ENCODE results near the gene PRSS36.
"Not testable (repeated sequence)": the region's sequence is repeated elsewhere in the genome, so short reads cannot be mapped to it uniquely, and the experiment has no call there.

Gene PRSS36

DNA sequence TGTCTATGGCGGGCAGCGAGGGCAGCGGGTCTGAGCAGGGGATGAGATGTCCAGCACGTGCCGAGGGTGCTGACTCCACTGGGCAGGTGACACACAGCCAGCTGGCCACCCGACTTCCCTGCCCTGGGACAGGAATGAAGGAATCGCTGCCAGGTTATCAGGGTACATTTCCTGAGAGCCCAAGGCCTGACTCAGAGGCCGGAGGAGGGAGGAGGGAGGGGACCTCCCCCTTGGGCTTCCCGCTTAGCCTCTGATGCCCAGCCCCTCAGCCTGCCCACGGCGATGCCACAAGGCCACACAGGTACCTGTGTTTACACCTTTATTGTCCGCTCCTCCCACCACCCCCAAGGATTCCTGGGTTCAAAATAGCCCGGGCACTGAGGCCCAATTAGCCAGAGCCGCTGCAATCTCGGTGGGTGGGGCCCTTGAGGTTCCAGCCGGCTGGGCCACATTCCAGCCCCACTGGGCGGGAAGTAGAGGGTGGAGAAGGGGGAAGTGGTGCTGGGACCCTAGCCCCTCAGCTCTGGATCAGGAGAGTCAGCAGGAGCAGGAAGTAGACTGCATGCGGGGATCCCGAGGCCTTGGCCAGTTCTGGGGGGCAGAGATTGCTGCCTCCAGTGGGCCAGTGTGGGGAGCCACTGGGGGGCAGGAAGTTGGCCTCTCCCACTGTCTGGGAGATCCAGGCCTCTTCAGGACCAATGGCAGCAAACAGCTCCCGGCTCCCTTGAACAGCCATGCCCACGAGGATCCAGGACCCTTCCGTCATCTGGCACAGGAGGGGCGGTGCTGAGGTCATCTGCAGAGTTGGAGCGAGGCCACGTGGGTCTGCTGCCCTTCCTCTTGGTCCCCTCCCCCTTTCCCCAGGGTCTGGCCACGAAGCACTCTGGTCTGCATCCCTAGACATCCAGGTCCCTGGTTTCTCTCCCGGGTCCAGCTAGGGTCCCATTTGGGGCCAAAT lies 11.0 kb downstream of the PRSS36 start:
- H3K4me3 ChIP-seq (ENCODE audit: low read length), result no peak overlapping the region
- TF ChIP-seq ZNF274 (IDR thresholded peaks at IDR 0.05; ENCODE audit: low read depth, low read length), result no peak

DNA sequence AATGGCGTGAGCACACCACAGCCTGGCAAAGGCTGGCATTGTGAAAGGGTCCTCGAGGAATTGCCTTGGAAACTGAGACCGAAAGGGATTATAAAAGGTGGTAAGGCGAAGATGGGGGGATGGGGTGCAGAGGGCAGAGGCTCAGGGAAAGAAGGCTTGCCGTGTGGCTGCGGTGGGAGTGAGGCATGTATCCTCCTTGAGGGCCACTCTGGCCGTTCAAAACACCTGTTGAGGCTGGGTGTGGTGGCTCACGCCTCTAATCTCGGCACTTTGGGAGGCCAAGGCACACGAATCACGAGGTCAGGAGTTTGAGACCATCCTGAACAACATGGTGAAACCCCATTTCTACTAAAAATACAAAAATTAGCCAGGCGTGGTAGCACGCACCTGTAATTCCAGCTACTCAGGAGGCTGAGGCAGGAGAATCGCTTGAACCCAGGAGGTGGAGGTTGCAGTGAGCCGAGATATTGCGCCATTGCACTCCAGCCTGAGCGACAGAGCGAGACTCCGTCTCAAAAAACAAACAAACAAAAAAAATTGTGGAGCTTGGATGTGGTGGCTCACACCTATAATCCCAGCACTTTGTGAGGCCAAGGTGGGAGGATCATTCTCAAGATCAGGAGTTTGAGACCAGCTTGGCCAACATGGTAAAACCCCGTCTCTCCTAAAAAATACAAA lies 12.9 kb downstream of the PRSS36 start:
- not testable (repeated sequence) for H3K4me3 ChIP-seq (ENCODE audit: low read length)

DNA sequence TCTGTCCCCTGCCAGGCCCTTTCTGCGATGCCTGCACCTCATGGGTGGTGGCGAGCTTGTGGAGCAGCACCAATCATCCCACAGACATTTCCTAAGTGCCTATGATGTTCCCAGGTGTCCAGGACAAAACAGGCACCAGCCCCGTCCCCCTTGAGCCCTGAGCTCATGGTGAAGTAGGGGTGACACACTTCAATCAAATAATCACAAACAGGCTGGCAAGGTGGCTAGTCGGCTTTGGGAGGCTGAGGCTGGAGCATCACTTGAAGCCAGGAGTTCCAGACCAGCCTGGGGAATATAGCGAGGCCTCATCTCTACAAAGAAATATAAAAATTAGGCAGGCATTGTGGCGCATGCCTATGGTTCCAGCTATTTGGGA lies 13.6 kb downstream of the PRSS36 start:
- H3K4me3 ChIP-seq (ENCODE audit: low read length), result no peak overlapping the region
- no peak for TF ChIP-seq ZNF274 (IDR thresholded peaks at IDR 0.05; ENCODE audit: low read depth, low read length)

DNA sequence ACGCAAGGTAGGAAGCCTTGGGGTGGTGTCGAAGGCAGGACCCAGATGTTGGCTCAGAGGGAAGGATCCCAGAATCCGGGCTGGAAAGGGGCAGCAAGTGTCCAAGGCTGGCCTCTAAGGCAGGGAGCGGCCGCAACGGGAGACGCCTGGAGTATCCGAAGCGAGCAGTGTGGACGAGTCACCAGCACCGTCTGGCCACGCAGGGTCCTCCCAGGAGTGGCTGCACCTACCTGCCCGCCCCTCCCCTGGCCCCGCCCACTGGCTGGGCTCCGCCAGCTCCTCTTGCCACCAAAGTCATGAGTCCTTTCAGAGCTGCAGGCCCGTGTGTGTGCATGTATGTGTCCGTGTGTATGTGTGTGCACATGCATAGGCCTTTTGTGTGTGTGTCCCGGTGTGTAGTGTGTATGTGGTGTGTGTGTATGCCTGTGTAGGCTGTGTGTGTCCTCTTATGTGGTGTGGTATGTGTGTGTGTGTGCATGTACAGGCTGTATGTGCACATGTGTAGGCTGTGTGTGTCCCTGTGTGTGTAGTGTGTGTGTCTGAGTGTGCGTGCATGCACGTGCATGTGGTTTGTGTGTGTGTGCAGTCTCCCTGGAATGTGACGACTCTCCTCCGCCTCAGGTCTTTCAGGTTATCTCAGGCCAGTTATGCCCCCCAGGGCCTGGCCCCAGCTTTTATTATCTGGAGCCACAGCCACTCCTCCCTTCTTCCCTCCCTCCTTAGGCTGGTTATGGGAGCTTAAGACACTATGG lies 14.2 kb downstream of the PRSS36 start, which contains the start of gene PRSS8:
TSS of gene PRSS8 (minus strand) at position 193 of the 752 bp plus-strand sequence. CDS start 229 bp downstream, outside the sequence.
- no peak for TF ChIP-seq ZNF274 (IDR thresholded peaks at IDR 0.05; ENCODE audit: low read depth, low read length)
- no peak within 1 kb of the TSS for H3K4me3 ChIP-seq (ENCODE audit: low read length)

DNA sequence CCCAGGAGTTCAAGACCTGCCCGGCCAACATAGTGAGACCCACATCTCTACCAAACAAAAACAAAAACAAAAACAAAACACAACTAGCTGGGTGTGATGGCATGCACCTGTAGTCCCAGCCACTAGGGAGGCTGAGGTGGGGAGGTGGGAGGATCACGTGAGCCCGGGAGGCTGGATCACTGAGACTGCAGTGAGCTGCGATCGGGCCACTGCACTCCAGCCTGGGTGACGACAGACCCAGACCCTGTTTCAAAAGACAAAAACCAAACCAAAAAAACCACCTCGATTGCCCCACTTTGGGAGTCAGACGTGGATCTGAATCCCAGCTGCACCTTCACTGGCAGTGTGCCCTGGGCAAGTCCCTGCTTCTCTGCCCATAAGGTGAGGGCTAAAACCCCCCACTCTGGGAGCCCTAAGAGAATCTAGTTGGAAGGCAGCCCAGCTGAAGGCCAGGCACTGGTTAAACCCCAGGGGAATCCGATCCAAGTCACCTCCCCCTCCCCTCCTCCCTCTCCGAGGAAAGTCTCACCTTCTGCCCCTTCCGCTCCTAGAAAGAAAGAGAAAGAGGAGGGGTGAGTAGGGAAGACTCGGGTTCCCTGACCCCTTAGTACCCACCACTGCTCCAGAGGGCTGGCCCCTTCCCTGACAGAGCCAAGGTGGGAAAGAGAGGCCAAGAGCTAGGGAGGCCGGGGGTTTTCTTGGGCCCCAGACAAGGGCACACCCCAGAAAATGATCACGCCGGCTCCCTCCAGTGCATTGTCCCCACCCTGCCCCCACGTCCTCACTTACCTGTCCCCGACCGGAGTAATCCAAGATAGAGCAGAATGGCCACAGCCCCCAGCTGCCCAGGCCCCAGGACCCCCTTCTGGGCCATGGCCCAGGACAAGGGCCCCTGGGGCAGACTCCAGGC lies 15.0 kb downstream of the PRSS36 start:
- no peak overlapping the region for H3K4me3 ChIP-seq (ENCODE audit: low read length)
- TF ChIP-seq ZNF274 (IDR thresholded peaks at IDR 0.05; ENCODE audit: low read depth, low read length), result no peak

DNA sequence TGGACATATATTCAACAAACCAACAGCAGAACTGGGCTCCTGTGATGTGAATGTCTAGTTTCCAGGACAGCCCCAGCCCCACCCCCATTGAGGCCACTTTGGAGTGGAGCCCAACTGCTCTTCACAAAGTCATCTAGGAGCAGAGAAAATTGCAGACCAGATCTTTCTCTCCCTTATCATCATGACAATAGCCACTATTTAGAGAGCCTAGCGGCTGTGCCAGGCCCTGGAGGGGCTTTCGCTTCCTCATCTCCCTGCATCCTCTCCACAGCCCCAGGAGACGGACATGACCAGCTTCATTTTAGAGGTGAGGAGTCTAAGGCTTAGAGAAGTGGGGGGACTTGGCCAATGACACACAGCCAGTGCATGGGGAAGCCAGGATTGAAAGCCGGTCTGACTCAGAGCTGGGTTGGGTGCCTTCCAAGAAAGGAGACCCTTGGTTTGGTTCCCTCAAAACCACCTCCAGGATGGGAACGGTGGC lies 15.7 kb downstream of the PRSS36 start:
- no peak for TF ChIP-seq ZNF274 (IDR thresholded peaks at IDR 0.05; ENCODE audit: low read depth, low read length)
- H3K4me3 ChIP-seq (ENCODE audit: low read length), result no peak overlapping the region

DNA sequence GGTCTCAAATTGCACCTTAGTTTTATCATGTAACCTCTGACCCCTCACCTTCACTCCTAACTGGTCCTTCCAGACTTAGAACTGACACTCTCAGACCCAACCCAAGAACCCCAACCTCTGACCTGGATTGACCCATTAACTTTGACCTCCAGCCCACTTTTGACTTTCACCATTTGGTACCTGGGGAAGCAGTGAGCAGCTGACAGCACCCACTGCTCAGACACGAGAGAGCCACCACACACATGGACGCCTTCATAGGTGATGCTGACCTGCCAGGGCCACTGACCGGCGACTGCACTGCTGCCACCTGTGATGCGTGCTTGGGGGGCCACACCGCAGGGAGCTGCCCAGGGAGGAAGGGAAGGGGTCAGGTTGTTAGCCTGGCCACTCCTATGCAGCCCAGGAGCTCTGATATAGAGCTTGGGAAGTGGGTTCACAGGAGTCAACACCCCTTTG lies 16.8 kb downstream of the PRSS36 start:
- no peak for TF ChIP-seq ZNF274 (IDR thresholded peaks at IDR 0.05; ENCODE audit: low read depth, low read length)
- no peak overlapping the region for H3K4me3 ChIP-seq (ENCODE audit: low read length)

DNA sequence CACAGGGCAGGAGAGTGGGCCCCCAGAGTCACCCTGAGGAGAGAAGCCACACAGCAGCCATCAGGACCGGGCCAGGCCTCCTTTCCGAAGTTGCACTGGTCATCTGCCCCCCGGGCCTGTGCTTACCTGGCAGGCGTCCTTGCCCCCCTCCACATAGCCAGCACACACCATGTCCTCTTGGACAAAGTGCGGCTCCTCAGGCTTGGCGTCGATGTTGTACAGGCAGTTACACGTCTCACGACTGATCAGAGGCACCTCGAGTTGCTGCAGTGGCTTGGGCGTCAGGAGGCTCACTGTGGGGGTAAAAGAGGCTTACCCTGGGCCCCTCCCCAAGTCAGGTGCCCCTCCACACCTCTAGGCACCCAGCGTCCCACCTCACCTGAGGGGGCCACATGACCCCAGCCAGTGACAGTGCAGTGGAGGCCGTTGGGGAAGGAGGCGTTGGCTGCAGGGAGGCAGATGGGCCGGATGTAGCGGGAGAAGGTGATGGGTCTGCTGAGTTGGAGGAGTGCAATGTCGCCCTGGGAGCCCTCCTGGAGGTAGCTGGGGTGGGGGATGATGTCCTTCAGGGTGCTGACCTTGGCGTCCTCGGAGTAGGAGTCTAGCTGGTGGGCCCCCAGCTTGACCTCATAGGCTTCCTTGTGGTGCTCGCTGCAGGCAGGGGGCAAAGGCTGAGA lies 17.4 kb downstream of the PRSS36 start:
- H3K4me3 ChIP-seq (ENCODE audit: low read length), result no peak overlapping the region
- TF ChIP-seq ZNF274 (IDR thresholded peaks at IDR 0.05; ENCODE audit: low read depth, low read length), result no peak

DNA sequence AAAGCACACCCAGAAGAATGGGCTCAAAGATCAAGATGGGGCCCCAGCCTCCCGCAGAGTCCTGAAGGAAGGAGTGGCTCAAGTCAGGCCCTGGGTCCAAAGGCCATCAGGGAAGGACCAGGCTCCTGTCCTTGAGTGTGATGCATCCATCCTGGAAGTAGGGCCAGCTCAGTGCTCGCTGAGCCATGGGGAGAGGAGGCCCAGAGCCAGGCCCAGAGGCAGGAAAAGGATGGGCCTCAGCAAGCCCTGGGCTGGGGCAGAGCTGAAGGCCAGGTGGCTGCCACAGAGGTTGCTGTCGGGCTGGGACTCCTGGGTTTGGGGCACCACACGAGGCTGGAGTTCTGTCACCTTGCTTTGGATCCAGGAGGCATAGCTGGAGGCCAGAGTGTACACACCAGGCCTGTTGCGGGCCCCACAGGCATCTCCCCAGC lies 18.0 kb downstream of the PRSS36 start:
- H3K4me3 ChIP-seq (ENCODE audit: low read length), result no peak overlapping the region
- no peak for TF ChIP-seq ZNF274 (IDR thresholded peaks at IDR 0.05; ENCODE audit: low read depth, low read length)

DNA sequence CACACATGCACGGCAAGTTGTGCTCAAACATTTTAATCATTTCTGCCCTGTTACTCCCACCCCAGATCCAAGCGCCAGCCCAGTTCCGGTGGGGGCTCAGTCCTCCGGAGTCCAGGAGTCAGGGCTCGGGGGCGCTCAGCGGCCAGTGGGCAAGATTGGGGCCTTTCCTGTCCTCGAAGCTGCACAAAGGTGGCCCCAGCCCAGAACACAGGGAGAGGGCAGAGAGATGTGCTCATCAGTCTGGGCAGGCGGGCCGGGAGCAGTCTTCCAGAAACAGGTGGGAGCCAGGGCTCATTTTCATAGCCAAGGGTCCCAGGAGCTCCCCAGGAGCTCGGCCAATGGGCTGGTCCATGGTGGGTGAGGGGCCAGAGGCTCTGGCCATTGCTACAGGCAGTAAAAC lies 18.4 kb downstream of the PRSS36 start:
- no peak overlapping the region for H3K4me3 ChIP-seq (ENCODE audit: low read length)
- no peak for TF ChIP-seq ZNF274 (IDR thresholded peaks at IDR 0.05; ENCODE audit: low read depth, low read length)

DNA sequence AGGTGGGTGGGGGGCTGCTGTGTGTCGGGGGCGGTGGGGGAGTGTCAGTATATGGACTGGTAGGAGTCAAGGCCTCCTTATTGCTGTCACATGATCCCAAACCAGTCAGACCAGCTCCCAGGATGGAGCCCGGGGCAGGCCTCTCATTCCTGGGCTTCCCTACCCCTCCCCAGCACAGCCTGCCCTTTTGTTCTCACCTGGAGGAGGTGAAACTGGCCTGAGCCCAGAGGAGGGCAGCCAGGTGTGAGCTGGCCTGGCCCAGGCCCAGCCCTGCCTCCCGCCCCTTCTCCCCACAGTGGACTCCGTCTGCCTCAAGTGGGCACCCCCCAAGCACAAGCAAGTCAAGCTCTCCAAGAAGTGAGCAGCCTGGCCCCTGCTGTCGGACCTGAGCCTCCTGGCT lies 19.0 kb downstream of the PRSS36 start:
- no peak overlapping the region for H3K4me3 ChIP-seq (ENCODE audit: low read length)
- TF ChIP-seq ZNF274 (IDR thresholded peaks at IDR 0.05; ENCODE audit: low read depth, low read length), result no peak

DNA sequence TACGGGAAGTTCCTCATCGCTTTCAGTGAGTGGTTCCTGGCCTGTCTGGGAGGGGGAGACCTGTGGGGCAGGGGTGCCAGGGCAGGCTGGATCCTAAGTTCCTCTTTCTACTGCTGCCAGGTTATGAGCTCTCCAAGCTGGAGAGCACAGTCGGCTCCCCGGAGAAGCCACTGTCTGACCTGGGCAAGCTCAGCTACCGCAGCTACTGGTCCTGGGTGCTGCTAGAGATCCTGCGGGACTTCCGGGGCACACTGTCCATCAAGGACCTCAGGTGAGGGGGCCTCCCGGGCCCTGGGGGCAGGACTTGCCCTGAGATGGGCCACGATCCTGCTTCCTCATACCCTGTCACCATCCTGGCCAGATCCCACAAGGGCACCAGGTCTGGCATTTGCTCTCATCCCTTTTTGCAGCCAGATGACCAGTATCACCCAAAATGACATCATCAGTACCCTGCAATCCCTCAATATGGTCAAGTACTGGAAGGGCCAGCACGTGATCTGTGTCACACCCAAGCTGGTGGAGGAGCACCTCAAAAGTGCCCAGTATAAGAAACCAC lies 19.5 kb downstream of the PRSS36 start:
- no peak for TF ChIP-seq ZNF274 (IDR thresholded peaks at IDR 0.05; ENCODE audit: low read depth, low read length)
- no peak overlapping the region for H3K4me3 ChIP-seq (ENCODE audit: low read length)
